ENCODE data around the gene LDLRAD4. TPM values are rescaled to one million over a fixed set of nuclear protein-coding genes. Genes with fewer than 3 reads are reported as not detected.

LDLRAD4 gene
- polyA plus RNA-seq, 1 experiment, result not detected

- CTCF ChIA-PET, result no interaction called here
- Histone ChIP-seq H3K27ac (ENCODE audit: low read depth, low read length) (no peak overlapping the region), H3K4me3 (ENCODE audit: low read depth, low read length) (no peak overlapping the region), H3K27me3 (ENCODE audit: control insufficient read depth, insufficient read depth, low read length) (peaks cover 3% of the 10 kb centered on the region), H3K9me3 (ENCODE audit: control insufficient read depth, insufficient read depth, low read length) (no peaks in the 10 kb centered on the region; the same call in 1 of the 2 replicates)
- TF ChIP-seq CTCF (IDR thresholded peaks at IDR 0.05; ENCODE audit: low read depth, low read length), result no peak
- POLR2A ChIA-PET, result no interaction called here
- no peak for DNase-seq (ENCODE audit: low read depth, low spot score)
These were observed 208.8 kb downstream of the LDLRAD4 start for GRCh38 chr18:13427354-13427753.

DNA sequence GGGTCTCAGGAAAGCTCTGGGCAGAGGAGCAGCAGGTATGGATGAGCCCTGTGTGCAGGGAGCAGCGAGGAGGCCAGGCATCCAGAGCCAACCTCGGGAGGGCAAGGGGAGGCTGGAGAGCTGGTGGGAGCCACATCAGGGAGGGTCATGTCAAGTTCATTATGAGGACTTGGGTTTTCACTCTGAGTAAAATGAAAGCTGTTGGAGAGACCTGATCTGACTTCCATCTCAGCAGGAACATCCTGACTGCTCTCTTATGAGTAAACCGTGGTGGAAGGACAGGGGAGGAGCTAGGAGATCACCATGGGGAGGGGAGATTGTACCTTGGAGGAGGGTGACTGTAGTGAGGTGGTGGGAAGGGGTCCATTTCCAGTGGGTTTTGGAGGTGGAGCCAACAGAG is 209.8 kb downstream of the LDLRAD4 start:
- peaks cover 3% of the 10 kb centered on the region for H3K27me3 ChIP-seq (ENCODE audit: control insufficient read depth, insufficient read depth, low read length)
- CTCF ChIA-PET, result no interaction called here

DNA sequence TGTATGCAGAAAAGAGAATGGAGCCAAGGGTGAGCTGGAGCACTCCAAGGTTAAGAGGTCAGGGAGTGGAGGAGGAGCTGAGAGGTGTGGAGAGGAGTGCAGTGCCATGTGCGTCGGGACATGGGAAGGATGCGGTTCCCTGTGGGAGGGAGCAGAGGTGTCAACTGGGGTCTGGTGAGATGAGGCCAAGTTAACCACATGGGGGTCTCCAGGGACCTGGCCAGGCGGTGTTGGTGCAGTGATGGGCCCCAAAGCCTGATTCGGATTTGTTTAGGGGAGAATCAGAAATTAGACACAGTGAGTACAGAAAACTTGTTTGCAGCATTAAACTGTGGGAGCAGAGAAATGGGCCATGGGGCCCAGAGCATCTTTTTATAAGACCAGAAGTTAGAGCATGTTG is 210.5 kb downstream of the LDLRAD4 start:
- POLR2A ChIA-PET, result no interaction called here
- H3K9me3 ChIP-seq (ENCODE audit: control insufficient read depth, insufficient read depth, low read length), result no peaks in the 10 kb centered on the region; the same call in 1 of the 2 replicates
- no peak for DNase-seq (ENCODE audit: low read depth, low spot score)
- CTCF ChIA-PET, result interaction anchor here (0.6 kb wide), 1 partner anchor 238 kb away, joined by 3 read pairs; no protein-coding TSS in a partner anchor
- no peak for TF ChIP-seq CTCF (IDR thresholded peaks at IDR 0.05; ENCODE audit: low read depth, low read length)
- H3K4me3 ChIP-seq (ENCODE audit: low read depth, low read length), result no peak overlapping the region
- H3K27me3 ChIP-seq (ENCODE audit: control insufficient read depth, insufficient read depth, low read length), result peaks cover 3% of the 10 kb centered on the region
- no peak overlapping the region for H3K27ac ChIP-seq (ENCODE audit: low read depth, low read length)

More for the DNA sequence above, 209.8 kb downstream of the LDLRAD4 start:
- Histone ChIP-seq H3K4me3 (ENCODE audit: low read depth, low read length) (no peak overlapping the region), H3K9me3 (ENCODE audit: control insufficient read depth, insufficient read depth, low read length) (no peaks in the 10 kb centered on the region; the same call in 1 of the 2 replicates), H3K27ac (ENCODE audit: low read depth, low read length) (no peak overlapping the region)
- POLR2A ChIA-PET, result no interaction called here
- DNase-seq (ENCODE audit: low read depth, low spot score), result no peak
- no peak for TF ChIP-seq CTCF (IDR thresholded peaks at IDR 0.05; ENCODE audit: low read depth, low read length)

GRCh38 chr18:13429884-13430510 is 211.4 kb downstream of the LDLRAD4 start:
- no peak for DNase-seq (ENCODE audit: low read depth, low spot score)
- CTCF ChIA-PET, result no interaction called here
- no peak for TF ChIP-seq CTCF (IDR thresholded peaks at IDR 0.05; ENCODE audit: low read depth, low read length)
- Histone ChIP-seq H3K27me3 (ENCODE audit: control insufficient read depth, insufficient read depth, low read length) (peaks cover 3% of the 10 kb centered on the region), H3K27ac (ENCODE audit: low read depth, low read length) (no peak overlapping the region), H3K4me3 (ENCODE audit: low read depth, low read length) (no peak overlapping the region), H3K9me3 (ENCODE audit: control insufficient read depth, insufficient read depth, low read length) (no peaks in the 10 kb centered on the region; the same call in 1 of the 2 replicates)
- POLR2A ChIA-PET, result no interaction called here

GRCh38 chr18:13430663-13431062 is 212.1 kb downstream of the LDLRAD4 start:
- CTCF ChIA-PET, result no interaction called here
- no peak for TF ChIP-seq CTCF (IDR thresholded peaks at IDR 0.05; ENCODE audit: low read depth, low read length)
- DNase-seq (ENCODE audit: low read depth, low spot score), result no peak
- Histone ChIP-seq H3K4me3 (ENCODE audit: low read depth, low read length) (no peak overlapping the region), H3K9me3 (ENCODE audit: control insufficient read depth, insufficient read depth, low read length) (no peaks in the 10 kb centered on the region; the same call in 1 of the 2 replicates), H3K27ac (ENCODE audit: low read depth, low read length) (no peak overlapping the region), H3K27me3 (ENCODE audit: control insufficient read depth, insufficient read depth, low read length) (peaks cover 3% of the 10 kb centered on the region)
- POLR2A ChIA-PET, result no interaction called here
